Prostate gland (tissue), 2 donors: ENCODE measurements around the gene CTNNBL1. TPM values are rescaled to one million over a fixed set of nuclear protein-coding genes. Genes with fewer than 3 reads are reported as not detected.

Experiments
- DNase-seq: peaks from one replicate; pipeline ENCODE4 v3.0.0-alpha.2; 2019; ENCODE audit warnings: low spot score
- H3K27ac ChIP-seq, 2 donors: fragments of 200-600 bp; sonication (generic); 2 replicates each; pipeline ENCODE4 v1.5.1; 2017 to 2019
- H3K27me3 ChIP-seq: fragments of 200-600 bp; sonication (generic); replicated peaks from 2 replicates; pipeline ENCODE4 v1.5.1; 2019; ENCODE audit not compliant: insufficient read depth
- H3K36me3 ChIP-seq, 2 donors: fragments of 200-600 bp; sonication (generic); 1 replicate in 1 of 2; 2 replicates in 1 of 2; pipeline versions ENCODE4 v1.5.1 to v1.8.1; 2017 to 2019
- H3K4me1 ChIP-seq: fragments of 200-600 bp; sonication (generic); replicated peaks from 2 replicates; pipeline ENCODE4 v1.5.1; 2019
- H3K4me3 ChIP-seq, 2 donors: fragments of 200-600 bp; sonication (generic); 2 replicates each; pipeline ENCODE4 v1.5.1; 2017 to 2019
- H3K9me3 ChIP-seq: fragments of 200-600 bp; sonication (generic); 2 replicates; pipeline ENCODE4 v1.5.1; 2017
- CTCF ChIP-seq, 4 experiments: fragments of 200-600 bp in 2 of 4; fragments of 450-650 bp in 2 of 4; sonication (generic) in 2 of 4; IDR thresholded peaks; 1 replicate in 3 of 4; 2 replicates in 1 of 4; pipeline ENCODE4 v1.5.1; 2016 to 2019; ENCODE audit warnings: antibody characterized with exemption in 4 of 4, mild to moderate bottlenecking in 2 of 4, moderate library complexity in 2 of 4
- POLR2A ChIP-seq: fragments of 450-650 bp; IDR thresholded peaks from one replicate; pipeline ENCODE4 v1.6.1; 2016; ENCODE audit warnings: antibody characterized with exemption, mild to moderate bottlenecking
- POLR2AphosphoS5 ChIP-seq: sonication (generic); formaldehyde crosslinking; IDR thresholded peaks from one replicate; pipeline ENCODE4 v1.6.1; 2017; ENCODE audit warnings: antibody characterized with exemption
- WGBS: methylation state at CpG from one replicate; pipeline ENCODE4 v1.1.5; 2018; 5-methylcytosine and 5-hydroxymethylcytosine counted together
- intact Hi-C: fragments of 100-400 bp; cut with DNase I; formaldehyde crosslinking; loops from one replicate; pipeline ENCODE4 v1.14.2; 2022
- total RNA-seq, 2 donors: library from RNA; depleted of rRNA; stranded (reverse); fragments of >200 nt; gene quantifications; one replicate each; pipeline ENCODE4 v1.1.0, GENCODE V29; 2016

The CTNNBL1 gene
- total RNA-seq, 2 donors from 2014 or later, result 29.9 to 61.0 TPM

GRCh38 chr20:37892001-37892400 is 198.2 kb downstream of the CTNNBL1 start:
- WGBS, result 55% methylated on average over 9 of the region's 9 CpGs
- peak; percentile 53 for DNase-seq
- Histone ChIP-seq H3K27me3 (no peaks in the 10 kb centered on the region), H3K4me1 (no peaks in the 10 kb centered on the region), H3K27ac (no peak overlapping the region), H3K4me3 (no peak overlapping the region), H3K9me3 (no peaks in the 10 kb centered on the region), H3K36me3 (no peaks in the 10 kb centered on the region)
- TF ChIP-seq POLR2AphosphoS5, result no peak
- TF ChIP-seq CTCF (IDR thresholded peaks at IDR 0.05), result no peak
- no peak for TF ChIP-seq POLR2A
- intact Hi-C loops, result no loop called here

GRCh38 chr20:37893566-37894241 is 199.9 kb downstream of the CTNNBL1 start:
- DNase-seq, result no peak
- intact Hi-C loops, result no loop called here
- Histone ChIP-seq H3K9me3 (no peaks in the 10 kb centered on the region), H3K27me3 (no peaks in the 10 kb centered on the region), H3K27ac (no peak overlapping the region), H3K36me3 (no peaks in the 10 kb centered on the region), H3K4me1 (peaks cover 4% of the 10 kb centered on the region), H3K4me3 (no peak overlapping the region)
- 89% methylated on average over 5 of the region's 5 CpGs for WGBS
- no peak for TF ChIP-seq CTCF (IDR thresholded peaks at IDR 0.05)
- no peak for TF ChIP-seq POLR2A
- TF ChIP-seq POLR2AphosphoS5, result no peak

GRCh38 chr20:37894454-37894853 is 200.6 kb downstream of the CTNNBL1 start:
- Histone ChIP-seq H3K9me3 (no peaks in the 10 kb centered on the region), H3K4me1 (peaks cover 4% of the 10 kb centered on the region)
- 93% methylated on average over 4 of the region's 4 CpGs for WGBS

GRCh38 chr20:37895166-37895565 is 201.3 kb downstream of the CTNNBL1 start:
- no peak for DNase-seq
- intact Hi-C loops, result no loop called here
- no peaks in the 10 kb centered on the region for H3K36me3 ChIP-seq
- 48% methylated on average over 6 of the region's 6 CpGs for WGBS
- H3K27me3 ChIP-seq, result no peaks in the 10 kb centered on the region
- no peak overlapping the region for H3K27ac ChIP-seq
- peaks cover 4% of the 10 kb centered on the region for H3K4me1 ChIP-seq
- H3K9me3 ChIP-seq, result no peaks in the 10 kb centered on the region
- H3K4me3 ChIP-seq, result no peak overlapping the region
- TF ChIP-seq POLR2AphosphoS5 (no peak), POLR2A (no peak), CTCF (IDR thresholded peaks at IDR 0.05) (no peak)

More at GRCh38 chr20:37894454-37894853, 200.6 kb downstream of the CTNNBL1 start:
- no peaks in the 10 kb centered on the region for H3K27me3 ChIP-seq
- H3K4me3 ChIP-seq, result no peak overlapping the region
- TF ChIP-seq POLR2A, result no peak
- TF ChIP-seq POLR2AphosphoS5, result no peak
- no peak for TF ChIP-seq CTCF (IDR thresholded peaks at IDR 0.05)
- no peak overlapping the region for H3K27ac ChIP-seq
- intact Hi-C loops, result no loop called here
- DNase-seq, result no peak
- H3K36me3 ChIP-seq, result no peaks in the 10 kb centered on the region

GRCh38 chr20:37896932-37897548 is 203.2 kb downstream of the CTNNBL1 start:
- 69% methylated on average over 12 of the region's 12 CpGs for WGBS
- H3K36me3 ChIP-seq, result no peaks in the 10 kb centered on the region
- TF ChIP-seq POLR2AphosphoS5 (no peak), POLR2A (no peak), CTCF (IDR thresholded peaks at IDR 0.05) (no peak)
- DNase-seq, result no peak
- H3K9me3 ChIP-seq, result no peaks in the 10 kb centered on the region
- no peak overlapping the region for H3K27ac ChIP-seq
- intact Hi-C loops, result no loop called here
- no peak overlapping the region for H3K4me3 ChIP-seq
- no peaks in the 10 kb centered on the region for H3K27me3 ChIP-seq
- peaks cover 4% of the 10 kb centered on the region for H3K4me1 ChIP-seq
